Measurements from ENCODE around the gene ZNF629.

ZNF629 gene

GRCh38 chr16:30747799-30748633 lies 39.0 kb downstream of the ZNF629 start, which contains the start of gene PHKG2:
TSS of gene PHKG2 (plus strand) at chr16:30748425. CDS start at chr16:30748821, 396 bp downstream.
- peak; percentile 99 for DNase-seq

DNA sequence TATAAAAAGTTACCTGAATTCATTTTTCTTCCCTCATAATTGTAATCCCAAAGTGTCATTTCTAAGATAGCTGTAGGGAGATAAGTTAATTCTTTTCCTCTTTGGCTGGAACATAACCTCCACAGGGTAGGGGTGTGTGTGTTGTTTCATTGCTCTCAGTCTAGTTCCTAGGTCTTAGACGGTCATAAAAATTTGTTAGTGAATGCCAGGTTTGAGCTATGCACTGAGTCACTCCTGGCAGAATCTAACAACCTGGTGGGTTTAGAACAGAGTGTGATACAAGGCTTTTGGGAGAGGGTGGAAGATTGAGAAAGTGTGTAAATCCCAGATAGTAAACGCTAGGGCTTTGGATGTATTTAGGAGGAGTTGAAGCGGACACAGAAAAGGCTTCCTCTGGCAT lies 39.7 kb downstream of the ZNF629 start:
- no peak for DNase-seq

GRCh38 chr16:30746638-30747175 lies 40.3 kb downstream of the ZNF629 start:
- DNase-seq: no peak

DNA sequence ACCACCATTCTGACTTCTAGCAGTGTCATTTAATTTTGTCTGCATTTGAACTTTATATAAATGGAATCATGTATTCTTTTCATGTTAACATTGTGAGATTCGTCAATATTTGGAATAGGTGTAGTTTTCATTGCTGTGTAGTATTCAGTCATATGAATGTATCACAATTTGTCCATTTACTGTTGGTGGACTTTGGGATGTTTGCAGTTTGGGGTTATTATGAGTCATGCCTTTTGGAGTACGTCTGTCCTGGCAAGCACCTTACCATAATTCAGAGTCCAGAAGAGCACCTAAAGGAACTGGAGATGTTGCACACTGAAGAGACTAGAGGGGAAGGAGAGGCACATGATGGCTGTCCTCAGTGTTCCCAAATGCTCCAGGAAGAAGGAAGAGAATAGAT lies 41.9 kb downstream of the ZNF629 start:
- no peak for DNase-seq

GRCh38 chr16:30744183-30744582 lies 42.8 kb downstream of the ZNF629 start:
- no peak for DNase-seq

- no peak for DNase-seq
Measured at GRCh38 chr16:30743716-30744115, 43.3 kb downstream of the ZNF629 start.

- DNase-seq: peak; percentile 77
Measured at GRCh38 chr16:30741461-30741914, 45.5 kb downstream of the ZNF629 start.

DNA sequence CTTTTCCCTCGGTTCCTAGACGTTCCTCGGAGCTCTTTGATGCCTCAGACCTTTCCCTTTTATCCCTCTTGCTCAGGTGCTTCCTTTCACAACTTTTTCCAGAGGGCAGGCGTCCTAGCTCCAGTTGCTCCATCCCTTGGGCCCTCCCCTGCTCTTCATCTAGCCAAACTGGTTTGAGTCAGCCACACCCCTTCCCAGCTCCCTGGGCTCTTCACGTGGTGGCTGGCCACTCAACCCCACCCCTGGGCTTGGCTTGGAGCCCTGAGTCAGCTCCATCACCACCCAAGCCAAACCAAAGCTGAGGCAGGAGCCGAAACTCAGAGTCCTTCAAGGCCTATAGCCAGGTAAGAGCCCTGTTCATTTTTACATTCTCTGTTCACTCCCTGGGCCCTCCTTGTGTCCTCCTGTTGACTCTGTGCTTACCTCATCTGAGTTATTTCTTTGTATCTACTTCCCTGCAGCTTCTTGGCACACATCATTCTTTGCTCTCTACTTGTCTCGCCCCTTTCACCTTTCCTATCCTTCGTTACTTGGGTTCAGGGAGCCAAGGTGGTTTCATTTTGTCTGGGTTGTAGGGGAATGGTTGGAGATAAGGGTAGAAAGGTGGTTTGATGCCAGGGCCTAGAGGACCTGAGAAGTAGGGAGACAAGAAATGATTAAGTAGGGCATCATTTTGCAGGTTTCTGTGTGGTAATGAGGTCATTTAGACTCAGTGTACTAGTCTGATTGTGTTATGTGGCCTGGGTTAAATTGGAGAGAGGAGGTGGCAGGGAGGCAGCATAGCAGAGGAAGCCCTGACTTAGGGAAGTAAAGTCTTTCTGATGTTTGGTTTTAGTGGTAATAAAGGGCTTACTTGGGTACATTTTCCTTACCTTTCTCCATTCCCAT lies 46.4 kb downstream of the ZNF629 start:
- DNase-seq: peak; percentile 54

GRCh38 chr16:30738984-30739951 lies 47.7 kb downstream of the ZNF629 start:
- DNase-seq: no peak

GRCh38 chr16:30737794-30738648 lies 49.0 kb downstream of the ZNF629 start:
- DNase-seq: no peak

DNA sequence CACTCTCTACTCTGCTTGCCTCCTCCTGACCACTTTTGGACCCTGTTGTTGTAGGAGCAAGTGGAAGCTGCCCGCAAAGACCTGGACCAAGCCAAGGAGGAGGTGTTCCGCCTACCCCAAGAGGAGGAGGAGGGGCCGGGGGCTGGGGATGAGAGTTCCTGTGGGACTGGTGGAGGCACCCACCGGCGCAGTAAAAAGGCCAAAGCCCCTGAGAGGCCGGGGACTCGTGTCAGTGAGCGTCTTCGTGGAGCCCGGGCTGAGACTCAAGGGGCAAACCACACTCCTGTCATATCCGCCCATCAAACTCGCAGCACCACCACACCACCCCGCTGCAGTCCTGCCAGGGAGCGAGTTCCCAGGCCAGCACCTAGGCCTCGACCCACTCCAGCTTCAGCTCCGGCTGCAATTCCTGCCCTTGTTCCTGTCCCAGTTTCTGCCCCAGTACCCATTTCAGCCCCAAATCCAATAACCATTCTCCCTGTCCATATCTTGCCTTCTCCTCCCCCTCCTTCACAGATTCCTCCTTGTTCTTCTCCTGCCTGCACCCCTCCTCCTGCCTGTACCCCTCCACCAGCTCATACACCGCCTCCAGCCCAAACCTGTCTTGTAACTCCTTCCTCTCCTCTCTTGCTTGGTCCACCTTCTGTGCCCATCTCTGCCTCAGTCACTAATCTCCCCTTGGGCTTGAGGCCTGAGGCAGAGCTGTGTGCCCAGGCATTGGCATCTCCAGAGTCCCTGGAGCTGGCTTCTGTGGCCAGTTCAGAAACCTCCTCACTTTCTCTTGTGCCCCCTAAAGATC lies 49.8 kb downstream of the ZNF629 start:
- DNase-seq: no peak

DNA sequence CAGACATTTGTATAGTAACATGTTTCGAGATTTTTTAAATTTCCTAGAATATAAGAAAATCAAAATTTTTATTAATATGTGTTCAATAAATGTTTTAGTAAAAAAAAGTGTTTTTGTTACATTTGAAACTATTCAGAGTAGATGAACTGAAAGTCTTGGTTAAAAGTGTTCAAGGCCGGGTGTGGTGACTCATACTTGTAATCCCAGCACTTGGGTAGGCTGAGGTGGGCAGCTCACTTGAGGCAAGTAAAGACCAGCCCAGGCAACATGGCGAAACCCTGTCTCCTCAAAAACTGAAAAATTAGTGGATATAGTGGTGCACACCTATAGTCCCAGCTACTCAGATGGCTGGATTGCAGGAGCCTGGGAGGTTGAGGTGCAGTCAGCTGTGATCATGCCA lies 55.6 kb downstream of the ZNF629 start:
- DNase-seq: no peak

GRCh38 chr16:30728899-30729672 lies 57.9 kb downstream of the ZNF629 start:
- DNase-seq: no peak
